Smooth muscle cell of the brain vasculature (primary cell): ENCODE results near the gene ADAMTSL5.
"Not testable (repeated sequence)": the region's sequence is repeated elsewhere in the genome, so short reads cannot be mapped to it uniquely, and the experiment has no call there.

Experiments used
- DNase-seq: peaks from one replicate; pipeline ENCODE4 v3.0.0-alpha.2; 2012; ENCODE audit warnings: low read depth, low spot score

ADAMTSL5 gene

GRCh38 chr19:1512671-1513498 is at the start of gene ADAMTSL5:
Gene ADAMTSL5 (minus strand): TSS chr19:1513019. CDS start chr19:1510943, 2,076 bp downstream.
- no peak for DNase-seq

DNA sequence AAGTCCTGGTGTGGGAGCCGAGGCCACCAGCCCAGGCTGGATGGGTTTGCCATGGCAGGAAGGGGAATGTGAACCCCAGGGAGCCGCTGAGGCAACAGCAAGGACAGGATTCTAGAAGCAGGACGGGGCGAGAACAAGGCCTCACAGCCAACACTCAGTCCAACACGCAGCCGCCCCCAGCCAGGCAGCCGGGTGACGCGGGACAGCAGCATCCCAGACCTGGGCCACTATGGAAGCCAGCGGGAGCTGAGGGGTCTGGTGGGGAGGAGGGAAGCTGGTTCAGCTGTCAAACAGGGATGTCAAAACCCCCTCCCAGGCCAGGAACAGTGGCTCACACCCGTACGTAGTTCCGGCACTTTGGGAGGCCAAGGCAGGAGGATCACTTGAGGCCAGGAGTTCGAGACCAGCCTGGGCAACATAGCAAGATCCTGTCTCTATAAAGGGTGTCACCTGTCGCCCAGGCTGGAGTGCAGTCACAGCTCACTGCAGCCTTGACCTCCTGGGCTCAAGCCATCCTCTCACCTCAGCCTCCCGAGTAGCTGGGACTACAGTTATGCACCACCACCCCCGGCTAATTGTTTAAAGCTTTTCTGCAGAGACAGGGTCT is 48.5 kb upstream of the ADAMTSL5 start:
- DNase-seq, result no peak

DNA sequence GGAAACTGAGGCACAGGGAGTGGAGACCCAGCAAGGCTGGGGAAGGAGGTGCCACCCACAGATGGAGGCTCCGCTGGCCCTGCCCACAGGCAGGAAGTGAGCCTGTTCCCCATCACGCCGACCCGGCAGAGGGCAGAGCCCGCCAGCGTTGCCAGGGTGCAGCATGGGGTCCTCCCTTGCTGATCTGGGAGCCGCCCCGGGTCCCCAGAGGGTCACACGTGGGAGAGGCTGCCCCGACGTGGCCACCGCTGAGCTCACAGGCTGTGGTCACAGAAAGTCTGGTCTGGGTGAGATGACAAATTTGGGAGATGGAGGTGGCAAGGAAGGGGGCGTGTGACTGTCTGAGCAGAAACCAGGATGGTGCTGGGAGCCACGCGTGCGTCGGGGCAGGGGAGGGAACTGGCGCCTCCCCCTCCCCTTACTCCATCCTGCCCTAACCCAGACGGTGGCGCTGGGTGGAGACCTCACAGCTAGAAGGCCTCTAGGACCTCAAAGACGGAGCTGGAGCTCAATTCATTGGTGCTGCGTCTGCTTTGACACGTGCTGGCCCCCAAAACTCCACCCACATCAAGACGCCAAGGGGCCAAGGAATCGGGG is 47.6 kb upstream of the ADAMTSL5 start:
- DNase-seq, result no peak

- no peak for DNase-seq
Measured at GRCh38 chr19:1558552-1558951, 45.7 kb upstream of the ADAMTSL5 start.

DNA sequence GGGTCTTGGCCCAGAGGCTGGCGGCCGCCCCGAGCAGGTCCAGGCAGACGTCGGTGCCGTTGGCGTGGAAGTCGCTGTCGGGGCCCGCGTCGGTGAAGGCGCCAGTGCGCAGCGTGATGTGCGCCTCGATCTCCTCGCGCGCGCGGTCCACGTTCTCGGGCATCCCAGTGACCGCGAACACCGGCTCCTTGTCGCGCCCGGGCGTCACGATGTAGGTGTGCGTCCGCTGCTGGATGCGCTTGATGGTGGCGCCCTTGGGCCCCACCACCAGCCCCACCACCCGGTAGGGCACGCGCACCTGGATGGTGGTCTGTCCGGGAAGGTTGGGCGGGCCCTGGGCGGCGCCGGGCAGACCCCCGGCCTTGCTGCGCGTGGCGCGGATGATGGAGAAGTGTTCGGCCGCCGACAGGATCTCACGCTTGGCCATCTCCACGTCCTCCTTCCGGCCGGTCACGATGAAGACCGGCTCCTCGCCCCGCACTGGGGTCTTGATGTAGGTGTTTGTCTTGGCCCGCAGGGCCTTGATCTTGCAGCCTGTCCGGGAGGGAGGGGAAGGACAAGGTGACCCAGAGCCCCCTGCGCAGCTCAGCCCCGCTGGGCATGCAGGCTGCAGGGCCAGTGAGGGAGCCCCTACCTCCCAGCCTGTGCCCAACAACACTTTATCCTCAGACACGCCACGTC is 43.7 kb upstream of the ADAMTSL5 start:
- no peak for DNase-seq

DNA sequence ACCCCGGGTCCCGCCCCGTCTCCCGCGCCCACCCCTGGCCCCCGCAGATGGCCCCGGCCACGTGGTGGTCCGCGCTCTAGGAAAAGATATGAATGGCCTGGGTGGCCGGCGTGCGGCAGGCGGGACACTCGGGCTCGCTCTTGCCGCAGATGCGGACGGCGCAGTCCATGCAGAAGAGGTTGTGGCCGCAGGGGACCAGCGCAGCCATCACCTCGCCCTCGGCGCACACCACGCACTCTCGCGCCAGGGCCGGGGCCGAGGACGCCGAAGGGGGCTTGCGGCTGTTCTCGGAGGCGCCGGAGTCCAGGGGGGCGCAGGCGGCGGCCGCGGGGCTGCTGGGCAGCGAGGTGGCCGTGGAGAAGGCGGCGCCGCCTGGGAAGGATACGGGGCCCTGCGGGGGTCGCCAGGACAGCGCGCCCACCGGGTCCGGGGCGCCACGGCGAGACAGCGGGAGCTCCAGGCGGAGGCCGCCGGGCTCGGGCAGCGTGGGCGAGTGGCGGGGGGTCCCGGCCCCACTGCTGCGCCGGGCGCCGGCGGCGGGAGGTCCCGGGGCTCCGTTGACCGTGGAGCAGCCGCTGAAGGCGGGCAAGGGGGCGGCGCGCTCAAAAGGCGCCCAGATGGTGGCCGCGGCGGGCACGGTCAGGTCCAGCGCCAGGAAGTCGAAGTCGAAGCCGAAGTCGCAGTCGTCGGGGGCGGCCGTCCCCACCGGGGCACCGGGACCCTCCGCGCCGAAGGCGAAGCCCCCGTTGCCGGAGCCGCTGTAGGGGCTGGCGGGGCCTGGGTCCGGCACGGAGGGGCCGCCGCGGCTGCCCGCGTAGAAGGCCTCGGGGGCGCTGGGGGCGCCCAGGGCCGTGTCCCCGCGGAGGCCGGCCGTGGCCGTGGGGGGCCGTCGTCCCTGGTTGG is 42.9 kb upstream of the ADAMTSL5 start:
- DNase-seq, result no peak

DNA sequence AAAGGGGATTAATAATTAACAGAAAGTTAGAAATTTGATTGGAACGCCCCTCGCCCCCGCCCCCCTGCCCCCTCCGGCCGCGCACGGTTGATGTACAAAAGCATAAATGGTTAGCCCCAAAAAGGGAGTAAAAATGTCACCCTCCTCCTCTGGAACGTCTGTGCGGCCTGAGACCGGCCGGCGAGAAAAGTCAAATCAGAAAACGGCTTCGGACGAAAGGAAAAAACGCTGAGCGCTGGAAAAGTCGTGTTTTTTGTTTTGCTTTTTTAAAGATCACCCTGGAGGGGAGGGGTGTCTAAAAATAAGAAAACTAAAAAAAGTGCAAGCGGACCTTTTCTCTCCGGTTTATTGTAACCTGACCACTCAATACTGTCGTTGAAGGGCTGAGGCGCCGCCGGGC is 42.1 kb upstream of the ADAMTSL5 start:
- DNase-seq, result no peak

DNA sequence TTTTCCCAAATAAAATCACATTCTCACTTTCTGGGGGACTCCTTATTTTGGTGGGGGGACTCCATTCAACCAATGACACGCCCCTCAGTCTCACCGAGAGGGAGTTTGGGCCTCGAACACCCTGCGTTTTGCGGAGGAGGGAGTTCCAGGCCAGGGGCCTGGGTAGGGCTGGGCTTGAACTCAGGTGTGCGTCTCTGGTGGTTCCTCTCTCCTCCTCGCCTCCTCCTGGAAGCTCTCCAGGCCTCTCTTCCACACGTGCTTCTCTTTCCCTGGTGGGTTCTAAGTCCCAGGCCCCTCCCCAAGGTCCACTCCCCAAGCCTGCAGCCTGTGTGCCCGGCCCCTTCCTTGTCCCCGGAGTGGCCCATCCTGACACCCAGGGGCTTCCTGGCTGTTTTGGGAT is 40.6 kb upstream of the ADAMTSL5 start:
- no peak for DNase-seq

DNA sequence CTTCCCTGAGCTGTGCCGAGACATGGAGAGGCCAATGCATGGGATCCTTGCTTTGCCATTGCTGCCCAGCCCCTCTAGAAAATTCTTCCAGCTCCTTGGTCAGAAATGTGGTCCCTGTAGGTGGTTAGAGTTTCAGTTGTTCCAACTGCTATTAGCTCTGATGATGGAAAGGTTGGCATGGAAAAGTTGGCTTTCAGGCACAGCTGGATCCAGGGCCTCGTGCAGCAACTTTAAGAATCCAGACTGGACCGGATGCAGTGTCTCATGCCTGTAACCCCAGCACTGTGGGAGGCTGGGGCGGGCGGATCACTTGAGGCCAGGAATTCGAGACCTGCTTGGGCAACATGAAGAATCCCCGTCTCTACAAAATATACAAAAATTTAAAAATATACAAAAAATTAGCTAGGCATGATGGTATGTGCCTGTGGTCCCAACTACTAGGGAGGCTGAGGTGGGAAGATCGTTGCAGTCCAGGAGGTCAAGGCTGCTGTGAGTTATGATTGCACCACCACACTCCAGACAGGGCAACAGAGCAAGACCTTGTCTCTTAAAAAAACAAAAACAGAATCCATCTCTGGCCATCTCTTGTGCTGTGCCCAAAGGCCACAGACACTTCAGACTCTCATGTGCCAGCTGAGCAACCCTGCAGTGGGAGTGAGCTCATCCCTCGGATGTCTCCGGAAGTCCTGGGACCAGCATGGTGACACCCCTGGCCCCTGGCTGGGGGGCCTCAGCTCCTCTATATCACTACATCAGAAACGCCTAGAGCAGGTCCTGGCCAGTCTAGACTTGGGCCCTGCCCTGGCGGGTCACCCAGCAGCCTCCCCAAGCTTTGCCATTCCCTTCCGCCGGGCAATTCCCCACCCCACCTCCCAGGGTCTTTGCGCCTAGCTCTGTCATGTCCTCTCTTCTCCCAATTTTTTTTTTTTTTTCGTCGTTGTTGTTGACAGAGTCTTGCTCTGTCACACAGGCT is 38.5 kb upstream of the ADAMTSL5 start:
- no peak for DNase-seq

- no peak for DNase-seq
Measured at GRCh38 chr19:1549332-1549945, 36.6 kb upstream of the ADAMTSL5 start.

DNA sequence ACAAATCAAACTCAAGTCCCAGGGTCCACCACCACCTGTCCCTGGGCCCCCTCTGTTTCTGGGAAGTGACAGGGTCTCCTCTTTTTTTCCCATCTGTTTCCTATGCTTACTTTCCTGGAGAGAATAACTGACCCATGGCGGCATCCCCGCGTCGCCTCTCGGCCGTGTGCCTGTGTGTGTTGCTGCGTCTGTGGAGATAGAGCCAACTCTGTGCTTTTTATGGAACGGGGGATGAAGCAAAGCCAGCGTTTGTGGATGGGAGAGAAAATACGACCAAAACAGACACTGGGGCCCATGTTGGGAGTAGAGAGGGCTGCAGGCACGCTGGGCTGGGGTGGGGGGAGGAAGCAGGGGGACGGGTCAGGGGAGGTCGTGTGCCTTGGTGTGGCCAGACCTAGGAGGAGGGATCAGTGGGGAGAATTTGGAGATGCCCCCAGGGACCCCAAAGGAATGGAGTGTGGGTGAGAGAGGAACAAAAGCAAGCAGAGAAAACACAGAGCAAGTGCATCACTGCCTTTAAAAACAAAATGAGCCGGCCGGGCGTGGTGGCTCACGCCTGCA is 27.6 kb upstream of the ADAMTSL5 start:
- no peak for DNase-seq

GRCh38 chr19:1539749-1540148 is 26.9 kb upstream of the ADAMTSL5 start:
- DNase-seq, result not testable (repeated sequence)

DNA sequence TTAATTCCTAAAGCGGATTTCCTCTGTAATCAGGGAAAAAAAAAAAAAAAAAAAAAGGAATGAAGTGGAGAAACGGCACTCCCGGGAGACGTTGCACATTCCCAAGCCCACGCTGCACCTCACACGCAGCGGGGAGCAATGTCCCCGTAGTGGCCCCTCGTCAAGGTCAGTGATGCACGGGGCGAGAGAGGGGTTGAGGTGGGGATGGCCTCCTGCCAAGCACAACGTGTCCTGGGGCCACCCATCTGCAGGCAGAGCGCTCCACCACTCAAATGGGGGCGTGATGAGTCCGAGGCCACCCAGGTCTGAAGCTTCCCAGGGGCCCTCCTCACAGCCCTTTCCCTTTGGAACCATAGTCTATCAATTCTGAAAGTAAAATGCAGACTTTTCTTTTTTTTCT is 26.2 kb upstream of the ADAMTSL5 start:
- DNase-seq, result no peak

- DNase-seq, result not testable (repeated sequence)
Measured at GRCh38 chr19:1535699-1536098, 22.9 kb upstream of the ADAMTSL5 start.

DNA sequence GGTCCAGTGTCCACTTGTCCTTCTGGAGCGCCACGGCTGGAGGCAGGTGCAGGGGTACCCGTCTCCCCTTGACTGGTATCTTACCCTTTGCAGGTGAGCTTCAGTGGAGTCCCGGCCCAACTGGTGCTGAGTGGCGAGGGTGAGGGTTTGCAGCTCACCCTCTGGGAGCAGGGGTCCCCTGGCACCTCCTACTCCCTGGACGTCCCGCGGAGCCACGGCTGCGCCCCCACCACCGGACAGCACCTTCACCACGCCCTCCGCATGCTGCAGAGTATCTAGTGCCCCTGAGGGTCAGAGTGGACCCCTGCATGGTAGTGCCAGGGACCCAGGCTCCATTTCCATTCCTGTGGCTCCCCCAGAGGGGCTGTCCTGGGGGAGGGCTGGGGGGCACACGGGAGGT is 22.2 kb upstream of the ADAMTSL5 start:
- no peak for DNase-seq

DNA sequence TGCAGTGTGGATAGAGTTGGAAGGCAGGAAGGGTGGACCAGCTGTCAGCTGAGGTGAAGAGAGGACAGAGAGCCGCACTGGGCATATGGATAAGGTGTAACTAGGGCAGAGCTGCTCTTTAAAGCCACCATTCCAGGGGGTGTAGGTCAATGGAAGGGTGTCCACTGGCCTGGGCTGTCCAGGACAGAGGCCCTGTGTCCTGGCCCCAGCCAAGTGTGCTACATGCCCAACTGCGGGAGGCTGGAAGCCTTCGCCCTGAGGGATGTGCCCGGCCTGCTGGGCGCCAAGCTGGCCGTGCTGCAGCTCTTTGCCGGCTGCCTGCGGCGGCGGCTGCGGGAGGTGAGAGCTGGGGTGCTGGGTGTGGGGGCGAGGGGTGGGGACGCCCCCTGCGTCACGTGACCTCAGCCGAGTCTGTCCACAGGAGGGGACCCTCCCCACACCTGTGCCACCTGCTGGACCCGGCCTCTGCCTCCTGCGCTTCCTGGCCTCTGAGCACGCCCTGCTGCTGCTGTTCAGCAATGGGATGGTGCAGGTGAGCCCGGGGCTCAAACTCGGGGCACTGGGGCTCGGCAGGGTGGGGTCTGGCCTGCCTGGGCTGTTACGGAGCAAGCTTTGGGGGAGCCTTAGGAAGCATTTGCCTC is 20.8 kb upstream of the ADAMTSL5 start:
- DNase-seq, result no peak

DNA sequence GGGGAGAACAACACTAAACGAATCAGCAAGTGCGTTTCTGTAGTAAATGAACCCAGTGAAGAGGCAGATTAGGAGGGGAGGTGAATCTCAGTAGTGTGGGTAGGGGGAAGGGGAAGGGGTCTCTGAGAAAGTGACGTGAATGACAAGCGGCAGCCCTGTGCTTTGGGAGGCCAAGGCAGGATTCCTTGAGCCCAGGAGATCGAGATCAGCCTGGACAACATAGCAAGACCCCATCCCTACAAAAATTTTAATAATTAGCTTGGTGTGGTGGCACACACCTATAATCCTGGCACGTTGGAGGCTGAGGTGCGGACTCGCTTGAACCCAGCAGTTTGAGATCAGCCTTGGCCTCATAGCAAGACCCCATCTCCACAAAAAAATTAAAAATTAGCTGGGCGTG is 19.2 kb upstream of the ADAMTSL5 start:
- no peak for DNase-seq

- no peak for DNase-seq
Measured at GRCh38 chr19:1531587-1531986, 18.8 kb upstream of the ADAMTSL5 start.

GRCh38 chr19:1530856-1531255 is 18.0 kb upstream of the ADAMTSL5 start:
- not testable (repeated sequence) for DNase-seq
